Lower lobe of right lung (tissue), 2 donors: ENCODE results near the gene ABHD16A. TPM values are rescaled to one million over a fixed set of nuclear protein-coding genes. Genes with fewer than 3 reads are reported as not detected.

ENCODE experiments used
- ATAC-seq, 2 donors: fragments of 200-7000 bp; cut with Tn5 transposase; one replicate each; pipeline ENCODE4 v1.9.1; 2020 to 2022; ENCODE audit warnings: mild to moderate bottlenecking in 2 of 2, moderate library complexity in 2 of 2
- DNase-seq: peaks from one replicate; pipeline ENCODE4 v3.0.0-alpha.2; 2020
- H3K27ac ChIP-seq: fragments of 200-600 bp; one replicate; pipeline ENCODE4 v1.8.0; 2022
- H3K27me3 ChIP-seq: fragments of 200-600 bp; one replicate; pipeline ENCODE4 v1.8.0; 2022; ENCODE audit warnings: low read depth
- H3K36me3 ChIP-seq: fragments of 200-600 bp; one replicate; pipeline ENCODE4 v1.8.0; 2022; ENCODE audit warnings: mild to moderate bottlenecking
- H3K4me1 ChIP-seq: fragments of 200-600 bp; one replicate; pipeline ENCODE4 v1.8.0; 2022
- H3K4me3 ChIP-seq: fragments of 200-600 bp; one replicate; pipeline ENCODE4 v1.8.0; 2022; ENCODE audit warnings: mild to moderate bottlenecking
- H3K9me3 ChIP-seq: fragments of 200-600 bp; one replicate; pipeline ENCODE4 v1.8.0; 2022
- intact Hi-C: fragments of 100-400 bp; cut with DNase I; formaldehyde crosslinking; loops from one replicate; pipeline ENCODE4 v1.11.0; 2022
- total RNA-seq: library from RNA; stranded (reverse); fragmentation: NEBNext Ultra II Directional; extraction: Animal tissue kit (Norgen Biotek cat#: 25700); gene quantifications from one replicate; pipeline ENCODE4 v1.2.1, GENCODE V29; 2021
- TF ChIP-seq, protein P1 (sequence below): fragments of 200-600 bp; IDR thresholded peaks from one replicate; pipeline ENCODE4 v1.8.0; 2022; ENCODE audit warnings: antibody characterized with exemption, mild to moderate bottlenecking
- donor health status: DM: no; HTN: yes; CAD: no; lungs with severe emphysema.

The ABHD16A gene
- total RNA-seq, 1 donor from 2014 or later = 56.4 TPM

DNA sequence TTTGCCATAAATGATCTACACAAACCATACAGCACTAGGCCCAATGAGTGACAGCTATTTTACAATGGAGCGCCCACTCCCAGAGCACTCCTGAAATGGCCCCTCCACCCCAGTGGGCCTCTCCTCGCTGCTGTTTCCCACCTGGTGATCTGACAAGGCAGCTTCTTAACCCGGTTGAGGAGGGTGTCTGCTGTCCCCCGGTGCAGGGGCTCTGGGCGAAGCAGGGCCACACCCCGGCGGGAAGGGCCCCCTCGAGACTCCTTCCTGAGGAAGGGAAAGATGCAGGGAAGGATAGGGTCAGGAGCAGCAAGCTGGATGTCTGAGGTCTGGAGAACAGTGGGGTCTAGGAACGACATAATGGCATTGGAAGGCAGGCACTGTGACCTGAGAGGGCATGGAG is 10.2 kb downstream of the ABHD16A start:
- Histone ChIP-seq H3K4me3 (no peak overlapping the region), H3K27me3 (no peaks in the 10 kb centered on the region), H3K27ac (no peak overlapping the region), H3K9me3 (no peaks in the 10 kb centered on the region), H3K4me1 (peaks cover 4% of the 10 kb centered on the region), H3K36me3 (peaks cover 97% of the 10 kb centered on the region)
- intact Hi-C loops = no loop called here
- TF ChIP-seq, protein P1, sequence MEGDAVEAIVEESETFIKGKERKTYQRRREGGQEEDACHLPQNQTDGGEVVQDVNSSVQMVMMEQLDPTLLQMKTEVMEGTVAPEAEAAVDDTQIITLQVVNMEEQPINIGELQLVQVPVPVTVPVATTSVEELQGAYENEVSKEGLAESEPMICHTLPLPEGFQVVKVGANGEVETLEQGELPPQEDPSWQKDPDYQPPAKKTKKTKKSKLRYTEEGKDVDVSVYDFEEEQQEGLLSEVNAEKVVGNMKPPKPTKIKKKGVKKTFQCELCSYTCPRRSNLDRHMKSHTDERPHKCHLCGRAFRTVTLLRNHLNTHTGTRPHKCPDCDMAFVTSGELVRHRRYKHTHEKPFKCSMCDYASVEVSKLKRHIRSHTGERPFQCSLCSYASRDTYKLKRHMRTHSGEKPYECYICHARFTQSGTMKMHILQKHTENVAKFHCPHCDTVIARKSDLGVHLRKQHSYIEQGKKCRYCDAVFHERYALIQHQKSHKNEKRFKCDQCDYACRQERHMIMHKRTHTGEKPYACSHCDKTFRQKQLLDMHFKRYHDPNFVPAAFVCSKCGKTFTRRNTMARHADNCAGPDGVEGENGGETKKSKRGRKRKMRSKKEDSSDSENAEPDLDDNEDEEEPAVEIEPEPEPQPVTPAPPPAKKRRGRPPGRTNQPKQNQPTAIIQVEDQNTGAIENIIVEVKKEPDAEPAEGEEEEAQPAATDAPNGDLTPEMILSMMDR = no peak
- no peak for DNase-seq
- ATAC-seq = no peak

DNA sequence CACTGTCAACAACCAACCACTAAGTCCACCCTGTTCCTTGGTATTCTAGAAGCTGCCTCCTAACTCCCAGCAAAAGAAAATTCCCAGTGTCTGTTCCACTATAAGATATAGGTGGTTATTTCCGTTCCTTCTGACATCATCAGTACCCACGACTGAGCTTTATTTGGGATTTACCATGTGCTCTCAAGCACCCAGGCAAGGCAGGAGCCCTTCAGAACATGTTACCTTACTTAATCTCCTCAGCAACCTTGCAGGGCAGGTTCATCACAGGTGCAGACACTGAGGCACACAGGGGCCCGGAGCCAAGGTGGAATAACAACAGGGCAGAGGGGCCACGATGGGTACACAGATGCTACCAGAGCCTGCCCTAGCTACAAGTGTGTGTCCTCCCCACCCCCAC is 10.8 kb downstream of the ABHD16A start:
- Histone ChIP-seq H3K27me3 (no peaks in the 10 kb centered on the region), H3K27ac (no peak overlapping the region), H3K4me1 (no peaks in the 10 kb centered on the region), H3K4me3 (no peak overlapping the region), H3K36me3 (peaks cover 97% of the 10 kb centered on the region), H3K9me3 (no peaks in the 10 kb centered on the region)
- ATAC-seq (no peak), DNase-seq (no peak)
- intact Hi-C loops = no loop called here
- TF ChIP-seq, protein P1 = no peak

DNA sequence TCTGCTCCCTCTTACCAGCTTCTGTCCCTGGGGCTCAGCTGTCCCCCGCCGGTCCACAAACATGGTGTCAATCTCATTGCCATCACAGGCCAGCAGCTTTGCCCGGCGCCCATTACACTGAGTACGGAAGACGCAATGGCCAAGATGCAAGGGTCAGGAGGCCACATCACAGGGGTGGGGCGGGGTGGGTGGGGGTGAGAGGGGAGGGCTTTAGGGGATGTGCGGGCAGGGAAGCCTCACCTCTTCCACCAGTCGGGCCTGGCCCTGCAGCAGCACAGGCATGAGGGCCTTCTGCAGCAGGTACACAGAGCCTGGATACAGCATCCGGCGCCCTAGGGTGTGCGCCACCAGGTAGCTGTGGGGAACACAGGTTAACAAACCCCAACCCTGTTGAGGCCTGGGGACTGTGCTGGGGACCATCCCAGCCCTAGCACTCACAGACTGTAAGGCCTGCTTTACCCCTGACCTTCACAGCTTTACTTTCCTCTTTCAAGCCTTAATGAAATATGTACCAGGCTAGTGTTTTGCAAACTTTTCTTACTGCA is 11.5 kb downstream of the ABHD16A start:
- Histone ChIP-seq H3K27ac (no peak overlapping the region), H3K4me1 (no peaks in the 10 kb centered on the region), H3K27me3 (no peaks in the 10 kb centered on the region), H3K9me3 (no peaks in the 10 kb centered on the region), H3K4me3 (no peak overlapping the region), H3K36me3 (peaks cover 100% of the 10 kb centered on the region)
- intact Hi-C loops = no loop called here
- no peak for DNase-seq
- ATAC-seq = no peak
- TF ChIP-seq, protein P1 = no peak

DNA sequence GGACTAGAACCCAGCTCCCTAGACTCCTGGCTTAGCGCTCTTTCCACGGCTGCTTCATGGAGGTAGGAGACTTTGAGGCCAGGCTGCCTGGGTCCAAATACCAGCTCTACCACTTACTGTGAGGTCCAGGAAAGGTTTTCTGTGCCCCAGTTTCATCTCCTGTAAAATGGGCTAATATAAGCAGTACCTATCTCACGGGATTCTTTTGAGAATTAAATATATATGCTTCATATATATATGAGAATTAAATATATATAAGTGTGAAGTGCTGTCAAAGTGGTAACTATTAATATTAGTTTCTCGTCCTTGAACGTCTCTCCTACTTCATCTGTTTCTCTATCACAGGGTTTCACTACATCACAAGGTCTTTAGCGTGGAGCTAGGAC is 12.1 kb downstream of the ABHD16A start:
- intact Hi-C loops = no loop called here
- H3K27me3 ChIP-seq = no peaks in the 10 kb centered on the region
- ATAC-seq (no peak), DNase-seq (no peak)
- H3K27ac ChIP-seq = no peak overlapping the region
- no peaks in the 10 kb centered on the region for H3K4me1 ChIP-seq
- TF ChIP-seq, protein P1 = no peak
- peaks cover 100% of the 10 kb centered on the region for H3K36me3 ChIP-seq
- H3K4me3 ChIP-seq = no peak overlapping the region
- H3K9me3 ChIP-seq = no peaks in the 10 kb centered on the region

DNA sequence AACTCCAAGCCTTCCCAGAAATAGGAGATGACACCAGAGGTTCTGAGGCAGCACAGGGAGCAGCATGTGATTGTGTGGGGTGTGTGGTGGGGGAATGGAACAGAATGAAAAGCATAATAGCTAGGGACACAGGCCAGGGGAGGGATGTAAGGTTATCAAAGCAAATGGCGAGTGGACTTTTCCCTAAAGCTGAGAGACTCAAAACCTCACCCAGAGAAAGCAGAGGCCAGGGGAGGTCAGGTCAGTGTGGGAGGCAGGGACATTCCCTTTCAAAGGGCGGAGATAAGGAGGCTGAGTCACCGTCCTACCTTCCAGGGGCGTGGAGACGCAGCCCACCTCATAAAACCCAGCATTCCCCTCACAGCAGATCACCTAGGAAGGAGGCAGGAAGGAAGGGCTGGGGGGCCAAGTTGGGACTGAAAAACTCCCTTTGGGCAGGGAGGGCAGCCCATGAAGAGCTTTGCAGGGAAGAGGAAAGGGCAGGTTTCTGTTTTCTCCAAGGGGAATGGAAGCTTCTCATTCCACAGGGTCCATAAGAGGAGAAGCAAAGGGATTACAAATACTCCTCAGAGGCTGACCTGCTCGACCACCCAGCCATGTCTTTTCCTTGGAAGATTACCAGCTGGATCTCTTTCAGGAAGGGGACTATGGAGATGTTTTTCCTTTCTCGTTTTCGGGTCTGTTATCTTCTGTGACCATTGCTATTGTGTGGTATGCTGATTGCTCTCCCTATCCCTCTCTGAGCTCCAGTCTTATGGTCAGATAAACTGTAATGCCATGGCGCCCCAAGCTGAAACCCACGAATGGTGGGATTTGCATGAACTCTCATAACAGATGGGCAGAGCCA is 12.7 kb downstream of the ABHD16A start:
- no peak for DNase-seq
- Histone ChIP-seq H3K27me3 (no peaks in the 10 kb centered on the region), H3K4me1 (no peaks in the 10 kb centered on the region), H3K9me3 (no peaks in the 10 kb centered on the region), H3K4me3 (no peak overlapping the region), H3K27ac (peak overlapping the region; percentile 33), H3K36me3 (peaks cover 100% of the 10 kb centered on the region)
- TF ChIP-seq, protein P1 = no peak
- intact Hi-C loops = no loop called here
- no peak for ATAC-seq
